ENCODE results near the gene KIF20B.

The KIF20B gene

DNA sequence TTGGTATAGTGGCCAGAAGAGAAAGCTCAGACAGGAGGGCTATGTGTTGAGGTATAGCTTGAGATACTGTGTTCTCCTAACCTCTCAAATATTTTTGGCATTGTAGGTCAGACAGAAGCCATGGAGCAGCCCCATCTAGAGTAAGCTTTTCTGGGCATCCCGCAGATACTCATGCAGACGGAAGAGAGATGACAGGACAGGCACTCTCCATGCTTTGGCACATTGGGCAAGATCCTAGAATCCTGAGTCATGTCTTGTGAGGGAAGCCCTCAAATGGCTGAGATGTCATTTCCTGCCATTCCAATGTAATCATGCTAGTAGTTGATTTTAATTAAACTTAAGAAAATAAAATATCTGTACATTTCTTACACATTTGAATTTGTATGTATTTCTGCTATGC is 16.8 kb upstream of the KIF20B start:
- no peak overlapping the region for H3K4me3 ChIP-seq (replicated peaks in 1 of 2; ENCODE audit: low read depth in 2 of 2, low read length in 2 of 2)
- TF ChIP-seq, protein P1, sequence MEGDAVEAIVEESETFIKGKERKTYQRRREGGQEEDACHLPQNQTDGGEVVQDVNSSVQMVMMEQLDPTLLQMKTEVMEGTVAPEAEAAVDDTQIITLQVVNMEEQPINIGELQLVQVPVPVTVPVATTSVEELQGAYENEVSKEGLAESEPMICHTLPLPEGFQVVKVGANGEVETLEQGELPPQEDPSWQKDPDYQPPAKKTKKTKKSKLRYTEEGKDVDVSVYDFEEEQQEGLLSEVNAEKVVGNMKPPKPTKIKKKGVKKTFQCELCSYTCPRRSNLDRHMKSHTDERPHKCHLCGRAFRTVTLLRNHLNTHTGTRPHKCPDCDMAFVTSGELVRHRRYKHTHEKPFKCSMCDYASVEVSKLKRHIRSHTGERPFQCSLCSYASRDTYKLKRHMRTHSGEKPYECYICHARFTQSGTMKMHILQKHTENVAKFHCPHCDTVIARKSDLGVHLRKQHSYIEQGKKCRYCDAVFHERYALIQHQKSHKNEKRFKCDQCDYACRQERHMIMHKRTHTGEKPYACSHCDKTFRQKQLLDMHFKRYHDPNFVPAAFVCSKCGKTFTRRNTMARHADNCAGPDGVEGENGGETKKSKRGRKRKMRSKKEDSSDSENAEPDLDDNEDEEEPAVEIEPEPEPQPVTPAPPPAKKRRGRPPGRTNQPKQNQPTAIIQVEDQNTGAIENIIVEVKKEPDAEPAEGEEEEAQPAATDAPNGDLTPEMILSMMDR (IDR thresholded peaks at IDR 0.05; ENCODE audit: low read depth, low read length) = no peak
- peak; percentile 47 to 74 for DNase-seq (ENCODE audit: low read depth in 2 of 2)

DNA sequence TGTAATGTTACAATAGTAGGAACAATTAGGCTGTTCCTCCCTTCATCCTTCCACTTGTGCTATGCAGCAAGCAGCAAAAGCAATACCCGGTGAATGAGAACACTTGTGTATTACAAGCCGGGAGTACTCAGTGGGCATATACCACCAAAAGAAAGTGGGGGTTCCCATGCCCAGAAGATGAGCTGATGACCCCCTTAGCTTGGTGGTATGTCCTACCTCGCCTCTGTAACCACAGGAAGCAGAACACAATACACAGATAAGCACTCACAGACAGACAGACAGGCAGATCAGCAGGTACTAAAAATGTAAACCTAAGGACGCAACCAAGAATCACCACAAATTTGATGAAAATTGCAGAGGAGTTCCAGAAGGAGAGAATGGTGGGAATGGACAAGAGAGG is 15.5 kb upstream of the KIF20B start:
- DNase-seq (ENCODE audit: low read depth in 2 of 2) = no peak
- TF ChIP-seq, protein P1 (IDR thresholded peaks at IDR 0.05; ENCODE audit: low read depth, low read length) = no peak
- no peak overlapping the region for H3K4me3 ChIP-seq (replicated peaks in 1 of 2; ENCODE audit: low read depth in 2 of 2, low read length in 2 of 2)

DNA sequence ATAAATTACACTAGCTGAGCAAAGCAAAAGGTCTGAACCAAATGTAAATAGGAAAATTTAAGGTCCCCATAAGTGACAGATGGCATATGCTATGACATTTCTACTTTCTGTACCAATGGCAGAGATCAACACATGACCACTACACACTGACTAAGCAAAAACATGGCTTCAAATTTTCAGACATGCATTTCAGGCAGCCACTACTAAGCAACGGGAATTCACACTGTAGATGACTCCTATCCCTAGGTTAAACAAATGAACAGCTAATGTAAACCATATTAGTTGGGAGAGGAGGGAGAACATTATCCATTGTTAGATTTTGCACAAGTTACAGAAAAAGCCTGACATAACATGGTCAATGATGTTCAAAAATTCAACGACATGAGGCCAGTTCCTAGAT is 11.4 kb upstream of the KIF20B start:
- DNase-seq (ENCODE audit: low read depth in 2 of 2) = no peak
- no peak overlapping the region for H3K4me3 ChIP-seq (replicated peaks in 1 of 2; ENCODE audit: low read depth in 2 of 2, low read length in 2 of 2)
- TF ChIP-seq, protein P1 (IDR thresholded peaks at IDR 0.05; ENCODE audit: low read depth, low read length) = no peak

DNA sequence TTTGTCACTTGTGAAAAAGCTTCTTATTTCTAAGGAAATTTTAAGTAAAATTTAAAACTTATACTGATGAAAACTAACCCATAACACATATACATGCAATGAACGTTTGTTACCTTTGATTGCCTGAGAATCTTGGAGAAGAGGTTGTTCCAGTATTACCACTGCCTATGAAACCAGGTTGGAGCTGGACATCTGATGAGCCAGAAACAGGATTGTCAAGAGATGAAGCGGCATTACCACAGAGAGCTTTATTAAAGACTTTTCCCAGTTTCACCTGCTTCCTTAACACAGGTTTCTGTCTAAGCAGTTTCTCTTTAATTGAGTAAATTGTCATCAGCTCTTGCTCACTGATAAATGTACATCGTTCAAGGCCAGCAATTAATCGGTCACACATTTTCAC is 9.0 kb upstream of the KIF20B start:
- no peak for DNase-seq (ENCODE audit: low read depth in 2 of 2)
- TF ChIP-seq, protein P1 (IDR thresholded peaks at IDR 0.05; ENCODE audit: low read depth, low read length) = no peak

DNA sequence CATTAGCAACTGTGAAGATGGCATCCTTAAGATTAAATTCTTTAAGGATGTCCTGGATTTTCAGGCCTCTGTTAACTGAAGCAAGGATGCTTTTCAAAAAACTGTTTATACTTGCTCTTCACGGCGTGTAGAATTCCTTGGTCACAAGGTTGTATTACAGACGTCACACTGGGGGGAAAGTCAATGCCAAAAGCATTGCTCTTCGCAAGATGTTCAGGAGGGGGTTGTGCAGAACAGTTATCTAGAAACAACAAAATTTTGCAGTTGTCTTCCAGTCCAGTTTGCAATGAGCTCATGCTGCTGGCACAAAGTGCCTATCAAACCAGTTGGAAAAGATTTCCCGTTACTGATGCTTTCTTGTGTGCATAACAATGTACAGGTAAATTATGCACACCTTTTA is 8.2 kb upstream of the KIF20B start:
- TF ChIP-seq, protein P1 (IDR thresholded peaks at IDR 0.05; ENCODE audit: low read depth, low read length) = no peak
- DNase-seq (ENCODE audit: low read depth in 2 of 2) = no peak
- H3K4me3 ChIP-seq (replicated peaks in 1 of 2; ENCODE audit: low read depth in 2 of 2, low read length in 2 of 2) = no peak overlapping the region

More for the DNA sequence above, 9.0 kb upstream of the KIF20B start:
- H3K4me3 ChIP-seq (replicated peaks in 1 of 2; ENCODE audit: low read depth in 2 of 2, low read length in 2 of 2) = no peak overlapping the region

DNA sequence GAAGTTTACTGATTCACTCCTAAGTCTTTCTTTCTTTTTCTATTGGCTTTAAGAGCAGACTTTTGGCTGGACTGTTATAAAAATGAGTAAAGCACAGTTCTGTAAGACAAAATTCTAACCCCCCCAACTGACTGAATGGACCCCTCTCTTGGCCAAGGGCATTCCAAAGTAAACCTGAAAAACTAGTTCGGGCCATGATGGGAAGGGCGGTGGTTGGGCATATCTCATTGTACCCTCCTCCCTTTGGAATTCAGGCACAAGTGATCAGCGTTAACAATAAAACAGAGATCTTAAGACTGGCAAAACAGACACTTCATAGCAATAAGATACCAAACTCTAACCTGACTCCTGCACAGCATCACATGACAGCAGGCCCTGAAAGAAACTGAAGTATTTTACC is 6.1 kb upstream of the KIF20B start:
- TF ChIP-seq, protein P1 (IDR thresholded peaks at IDR 0.05; ENCODE audit: low read depth, low read length) = no peak
- H3K4me3 ChIP-seq (replicated peaks in 1 of 2; ENCODE audit: low read depth in 2 of 2, low read length in 2 of 2) = no peak overlapping the region
- no peak for DNase-seq (ENCODE audit: low read depth in 2 of 2)

DNA sequence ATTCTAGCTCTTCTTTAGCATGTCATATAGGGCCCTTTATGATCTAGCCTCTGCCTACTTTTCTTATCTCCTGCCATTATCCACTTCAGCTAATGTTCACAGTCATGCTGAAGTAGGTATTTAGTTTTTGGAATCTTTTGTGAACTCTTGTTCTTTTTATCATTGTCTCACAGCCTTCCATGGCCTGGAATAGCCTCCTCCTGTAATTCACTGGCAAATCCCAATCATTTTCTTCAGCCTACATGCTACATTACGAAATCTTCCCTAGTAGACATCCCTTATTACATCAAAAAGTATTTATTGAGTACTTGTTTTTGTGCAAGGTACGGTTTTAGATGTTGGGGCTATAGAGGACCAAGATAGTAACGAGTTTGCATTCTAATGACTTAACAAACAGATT is 3.4 kb upstream of the KIF20B start:
- H3K4me3 ChIP-seq (replicated peaks in 1 of 2; ENCODE audit: low read depth in 2 of 2, low read length in 2 of 2) = no peak overlapping the region
- no peak for DNase-seq (ENCODE audit: low read depth in 2 of 2)
- TF ChIP-seq, protein P1 (IDR thresholded peaks at IDR 0.05; ENCODE audit: low read depth, low read length) = no peak
